Stimulated activated CD8-positive, alpha-beta memory T cell treated with anti-CD3 and anti-CD28 coated beads, Interleukin-12 subunit alpha, Interleukin-12 subunit beta, amount 100 ng/mL, for 24 hours (primary cell): ENCODE data around the gene UBAP1L.
"Not testable (repeated sequence)": the region's sequence is repeated elsewhere in the genome, so short reads cannot be mapped to it uniquely, and the experiment has no call there.

Experiments used
- DNase-seq: peaks from one replicate; pipeline ENCODE4 v3.0.0-alpha.2; 2020; ENCODE audit errors: extremely low read depth

UBAP1L gene

GRCh38 chr15:65084500-65085206, 30.3 kb downstream of the UBAP1L start:
- DNase-seq: no peak

GRCh38 chr15:65083262-65083701, 31.7 kb downstream of the UBAP1L start:
- no peak for DNase-seq

- DNase-seq: no peak
Observed at GRCh38 chr15:65082303-65082953, 32.6 kb downstream of the UBAP1L start.

- no peak for DNase-seq
Observed at GRCh38 chr15:65081758-65082157, 33.2 kb downstream of the UBAP1L start.

- DNase-seq: no peak
Observed at GRCh38 chr15:65081270-65081669, 33.7 kb downstream of the UBAP1L start.

GRCh38 chr15:65079580-65079979, 35.4 kb downstream of the UBAP1L start:
- no peak for DNase-seq

GRCh38 chr15:65077981-65078352, 37.0 kb downstream of the UBAP1L start:
- DNase-seq: peak; percentile 15

GRCh38 chr15:65077291-65077980, 37.6 kb downstream of the UBAP1L start:
- DNase-seq: no peak

GRCh38 chr15:65076486-65077290, 38.3 kb downstream of the UBAP1L start, which contains the start of gene KBTBD13:
KBTBD13 (plus strand) TSS chr15:65076746; CDS start chr15:65076816, 70 bp downstream.
- no peak for DNase-seq

- not testable (repeated sequence) for DNase-seq
Observed at GRCh38 chr15:65075607-65076395, 39.2 kb downstream of the UBAP1L start.

GRCh38 chr15:65074946-65075345, 40.1 kb downstream of the UBAP1L start:
- DNase-seq: not testable (repeated sequence)

GRCh38 chr15:65072617-65073016, 42.4 kb downstream of the UBAP1L start:
- no peak for DNase-seq

- DNase-seq: no peak
Observed at GRCh38 chr15:65072027-65072426, 43.0 kb downstream of the UBAP1L start.

GRCh38 chr15:65071381-65071811, 43.6 kb downstream of the UBAP1L start:
- no peak for DNase-seq

- DNase-seq: no peak
Observed at GRCh38 chr15:65069779-65070546, 45.0 kb downstream of the UBAP1L start.

GRCh38 chr15:65069179-65069578, 45.8 kb downstream of the UBAP1L start:
- DNase-seq: no peak

GRCh38 chr15:65068403-65068788, 46.6 kb downstream of the UBAP1L start:
- DNase-seq: no peak

- DNase-seq: no peak
Observed at GRCh38 chr15:65067645-65068402, 47.2 kb downstream of the UBAP1L start, which contains the start of gene RASL12. RASL12 (minus strand) TSS chr15:65067991; CDS start chr15:65067835, 156 bp downstream.

GRCh38 chr15:65067317-65067644, 47.7 kb downstream of the UBAP1L start:
- no peak for DNase-seq
